Central memory CD4-positive, alpha-beta T cell (primary cell): ENCODE results near the gene OR8B12.
"Not testable (repeated sequence)": the region's sequence is repeated elsewhere in the genome, so short reads cannot be mapped to it uniquely, and the experiment has no call there.

Experiments used
- DNase-seq: peaks from one replicate; pipeline ENCODE4 v3.0.0; 2022

OR8B12 gene

GRCh38 chr11:124519850-124520549 lies 23.5 kb downstream of the OR8B12 start:
- no peak for DNase-seq

- no peak for DNase-seq
Observed at GRCh38 chr11:124518989-124519451, 24.4 kb downstream of the OR8B12 start.

GRCh38 chr11:124517314-124517713 lies 26.1 kb downstream of the OR8B12 start:
- DNase-seq, result no peak

GRCh38 chr11:124514675-124515074 lies 28.8 kb downstream of the OR8B12 start:
- not testable (repeated sequence) for DNase-seq

- no peak for DNase-seq
Observed at GRCh38 chr11:124514131-124514530, 29.3 kb downstream of the OR8B12 start.

- DNase-seq, result no peak
Observed at GRCh38 chr11:124511745-124512144, 31.7 kb downstream of the OR8B12 start.

- DNase-seq, result no peak
Observed at GRCh38 chr11:124510279-124510678, 33.2 kb downstream of the OR8B12 start.

- DNase-seq, result no peak
Observed at GRCh38 chr11:124499711-124500110, 43.7 kb downstream of the OR8B12 start.

- no peak for DNase-seq
Observed at GRCh38 chr11:124493016-124493655, 50.3 kb downstream of the OR8B12 start.
